ENCODE measurements around the gene SF3B2.
"Not testable (repeated sequence)": the region's sequence is repeated elsewhere in the genome, so short reads cannot be mapped to it uniquely, and the experiment has no call there.

The SF3B2 gene

GRCh38 chr11:66051766-66052663 lies at the start of gene SF3B2:
TSS of gene SF3B2 (plus strand) at chr11:66052364. CDS start at chr11:66052385, 21 bp downstream.
- DNase-seq (ENCODE audit: low spot score), result peak; percentile 98

GRCh38 chr11:66002648-66003225 lies 49.4 kb upstream of the SF3B2 start:
- peak; percentile 51 for DNase-seq (ENCODE audit: low spot score)

GRCh38 chr11:66003291-66003690 lies 48.9 kb upstream of the SF3B2 start:
- no peak for DNase-seq (ENCODE audit: low spot score)

GRCh38 chr11:66004186-66004585 lies 48.0 kb upstream of the SF3B2 start:
- DNase-seq (ENCODE audit: low spot score), result no peak

GRCh38 chr11:66006134-66006890 lies 45.9 kb upstream of the SF3B2 start:
- no peak for DNase-seq (ENCODE audit: low spot score)

- no peak for DNase-seq (ENCODE audit: low spot score)
These were observed 45.3 kb upstream of the SF3B2 start for GRCh38 chr11:66006891-66007176.

GRCh38 chr11:66007201-66007634 lies 44.9 kb upstream of the SF3B2 start:
- no peak for DNase-seq (ENCODE audit: low spot score)

- no peak for DNase-seq (ENCODE audit: low spot score)
These were observed 44.1 kb upstream of the SF3B2 start for GRCh38 chr11:66008095-66008467.

- no peak for DNase-seq (ENCODE audit: low spot score)
These were observed 43.6 kb upstream of the SF3B2 start for GRCh38 chr11:66008468-66009101.

GRCh38 chr11:66010036-66010435 lies 42.1 kb upstream of the SF3B2 start:
- DNase-seq (ENCODE audit: low spot score), result not testable (repeated sequence)

GRCh38 chr11:66011239-66011784 lies 40.9 kb upstream of the SF3B2 start:
- peak; percentile 33 for DNase-seq (ENCODE audit: low spot score)

GRCh38 chr11:66011785-66012303 lies 40.3 kb upstream of the SF3B2 start, which contains the start of gene CST6:
TSS of gene CST6 (plus strand) at chr11:66012008. CDS start at chr11:66012045, 37 bp downstream.
- DNase-seq (ENCODE audit: low spot score), result no peak

- DNase-seq (ENCODE audit: low spot score), result no peak
These were observed 39.7 kb upstream of the SF3B2 start for GRCh38 chr11:66012371-66012945.

- no peak for DNase-seq (ENCODE audit: low spot score)
These were observed 39.0 kb upstream of the SF3B2 start for GRCh38 chr11:66012946-66013761.

GRCh38 chr11:66013762-66014100 lies 38.4 kb upstream of the SF3B2 start:
- no peak for DNase-seq (ENCODE audit: low spot score)

- DNase-seq (ENCODE audit: low spot score), result no peak
These were observed 37.2 kb upstream of the SF3B2 start for GRCh38 chr11:66014804-66015453.

GRCh38 chr11:66015454-66015881 lies 36.7 kb upstream of the SF3B2 start:
- DNase-seq (ENCODE audit: low spot score), result no peak

- no peak for DNase-seq (ENCODE audit: low spot score)
These were observed 36.0 kb upstream of the SF3B2 start for GRCh38 chr11:66015936-66016792.

- no peak for DNase-seq (ENCODE audit: low spot score)
These were observed 35.4 kb upstream of the SF3B2 start for GRCh38 chr11:66016793-66017177.
